IMR-90 (cell line): ENCODE measurements around the gene HPCAL4. TPM values are rescaled to one million over a fixed set of nuclear protein-coding genes. Genes with fewer than 3 reads are reported as not detected.

ENCODE experiments used
- ATAC-seq: fragments of 200-7000 bp; cut with Tn5 transposase; 2 replicates; pipeline ENCODE4 v1.9.1; 2020; ENCODE audit warnings: low read depth, mild to moderate bottlenecking, moderate library complexity
- BruUV-seq: library from RNA; stranded (reverse); fragments of 400-500 nt; replicated peaks from 2 replicates; lab custom pipeline; 2021; lab: Mats Ljungman, UMichigan
- CTCF ChIA-PET: fragments of 300-600 bp; formaldehyde crosslinking; extraction: SDS; loops from one replicate; lab custom pipeline; 2021; ENCODE audit warnings: antibody characterized with exemption; lab: Yijun Ruan, JAX
- POLR2A ChIA-PET: fragments of 300-600 bp; sonication (Branson Sonifier 250); formaldehyde crosslinking; loops from one replicate; lab custom pipeline; 2022; ENCODE audit warnings: antibody characterized with exemption; ENCODE audit not compliant: unreplicated experiment; lab: Charles Lee
- DNase-seq: peaks from one replicate; pipeline ENCODE4 v3.0.0; 2013
- H2AFZ ChIP-seq: replicated peaks from 2 replicates; pipeline ENCODE3; 2013; ENCODE audit warnings: low read length, mild to moderate bottlenecking; ENCODE audit not compliant: poor library complexity
- H2AK5ac ChIP-seq: 2 replicates; pipeline ENCODE4 v1.6.1; 2013; ENCODE audit warnings: low read depth, low read length, inconsistent platforms
- H2AK9ac ChIP-seq: replicated peaks from 2 replicates; pipeline ENCODE3; 2013; ENCODE audit warnings: mild to moderate bottlenecking, low read depth, low read length, moderate library complexity; ENCODE audit not compliant: poor library complexity
- H2BK120ac ChIP-seq: 2 replicates; pipeline ENCODE4 v1.6.1; 2013; ENCODE audit warnings: low read depth, low read length, inconsistent platforms
- H2BK15ac ChIP-seq: 3 replicates; pipeline ENCODE4 v1.6.1; 2013; ENCODE audit warnings: low read depth, low read length, inconsistent platforms
- H2BK20ac ChIP-seq: 2 replicates; pipeline ENCODE4 v1.6.1; 2013; ENCODE audit warnings: low read depth, mild to moderate bottlenecking, inconsistent platforms, low read length, moderate library complexity
- H2BK5ac ChIP-seq: 2 replicates; pipeline ENCODE4 v1.6.1; 2013; ENCODE audit warnings: mild to moderate bottlenecking, low read depth, low read length, inconsistent platforms; ENCODE audit not compliant: poor library complexity, severe bottlenecking
- H3K14ac ChIP-seq: replicated peaks from 2 replicates; pipeline ENCODE4 v1.6.1; 2013; ENCODE audit warnings: low read depth, low read length, inconsistent platforms
- H3K18ac ChIP-seq: 2 replicates; pipeline ENCODE4 v1.6.1; 2013; ENCODE audit warnings: low read depth, low read length, control low read depth
- H3K23ac ChIP-seq: 2 replicates; pipeline ENCODE4 v1.6.1; 2013; ENCODE audit warnings: low read depth, low read length, inconsistent platforms
- H3K27ac ChIP-seq: 2 replicates; pipeline ENCODE4 v1.5.1; 2013; ENCODE audit warnings: mild to moderate bottlenecking, control low read depth, low read length; ENCODE audit not compliant: insufficient read depth
- H3K27me3 ChIP-seq: 2 replicates; pipeline ENCODE4 v1.6.1; 2013; ENCODE audit warnings: low read length; ENCODE audit not compliant: control insufficient read depth, insufficient read depth
- H3K36me3 ChIP-seq: 2 replicates; pipeline ENCODE4 v1.6.1; 2013; ENCODE audit warnings: low read length, mixed read lengths; ENCODE audit not compliant: control insufficient read depth, insufficient read depth
- H3K4ac ChIP-seq: 2 replicates; pipeline ENCODE4 v1.6.1; 2013; ENCODE audit warnings: low read depth, low read length, inconsistent platforms
- H3K4me1 ChIP-seq: 2 replicates; pipeline ENCODE4 v1.6.1; 2013; ENCODE audit warnings: low read length, mixed read lengths; ENCODE audit not compliant: control insufficient read depth, insufficient read depth
- H3K4me2 ChIP-seq: 2 replicates; pipeline ENCODE4 v1.6.1; 2013; ENCODE audit warnings: low read depth, mild to moderate bottlenecking, control low read depth, low read length, moderate library complexity
- H3K4me3 ChIP-seq: 2 replicates; pipeline ENCODE4 v1.5.1; 2013; ENCODE audit warnings: low read depth, mild to moderate bottlenecking, control low read depth, low read length, moderate library complexity; ENCODE audit not compliant: insufficient read depth
- H3K56ac ChIP-seq: 2 replicates; pipeline ENCODE4 v1.6.1; 2013; ENCODE audit warnings: low read length, inconsistent platforms; ENCODE audit not compliant: insufficient read depth; ENCODE audit errors: extremely low read depth
- H3K79me1 ChIP-seq, 2 experiments: 2 replicates each; pipeline ENCODE4 v1.6.1; 2013; ENCODE audit warnings: low read length in 2 of 2, inconsistent platforms in 1 of 2, low read depth in 1 of 2
- H3K9ac ChIP-seq: 2 replicates; pipeline ENCODE4 v1.6.1; 2013; ENCODE audit warnings: low read depth, low read length, control low read depth
- H3K9me1 ChIP-seq: 2 replicates; pipeline ENCODE4 v1.6.1; 2013; ENCODE audit warnings: low read length, inconsistent platforms; ENCODE audit not compliant: insufficient read depth
- H3K9me3 ChIP-seq: 2 replicates; pipeline ENCODE4 v1.6.1; 2013; ENCODE audit warnings: low read length; ENCODE audit not compliant: control insufficient read depth, insufficient read depth
- H4K20me1 ChIP-seq: 2 replicates; pipeline ENCODE4 v1.6.1; 2013; ENCODE audit warnings: low read length, inconsistent platforms; ENCODE audit not compliant: insufficient read depth
- H4K5ac ChIP-seq: 2 replicates; pipeline ENCODE4 v1.6.1; 2013; ENCODE audit warnings: mild to moderate bottlenecking, low read depth, low read length, control low read depth
- H4K8ac ChIP-seq, 2 experiments: 2 replicates each; pipeline ENCODE4 v1.6.1; 2013; ENCODE audit warnings: low read depth in 2 of 2, low read length in 2 of 2, control low read depth in 1 of 2, inconsistent platforms in 1 of 2
- H4K91ac ChIP-seq: 2 replicates; pipeline ENCODE4 v1.6.1; 2013; ENCODE audit warnings: low read depth, low read length, inconsistent platforms; ENCODE audit not compliant: insufficient read depth
- BHLHE40 ChIP-seq: fragments of 150-350 bp; IDR thresholded peaks from 2 replicates; pipeline ENCODE4 v1.6.1; 2016; ENCODE audit warnings: mild to moderate bottlenecking, low read depth, low read length
- ELK1 ChIP-seq: fragments of 150-350 bp; IDR thresholded peaks from 2 replicates; pipeline ENCODE4 v1.6.1; 2016; ENCODE audit warnings: low read depth, mild to moderate bottlenecking, low read length, moderate library complexity, borderline replicate concordance
- MAZ ChIP-seq: IDR thresholded peaks from 2 replicates; pipeline ENCODE4 v1.6.1; 2012; ENCODE audit warnings: low read depth, mild to moderate bottlenecking, low read length, improper control_type of control experiment, moderate library complexity, borderline replicate concordance
- POLR2A ChIP-seq: IDR thresholded peaks from 2 replicates; pipeline ENCODE4 v1.6.1; 2012; ENCODE audit warnings: mild to moderate bottlenecking, low read depth, low read length
- SMC3 ChIP-seq: fragments of 150-350 bp; IDR thresholded peaks from 2 replicates; pipeline ENCODE4 v1.6.1; 2016; ENCODE audit warnings: low read depth, mild to moderate bottlenecking, antibody characterized with exemption, low read length, moderate library complexity
- WGBS, 2 experiments: methylation state at CpG; one replicate each; pipeline versions ENCODE4 v1.1.5 to v1.1.7; 2013; ENCODE audit warnings: missing lambda C conversion rate in 2 of 2; ENCODE audit not compliant: insufficient read length in 1 of 2; ENCODE audit errors: extremely low coverage in 2 of 2; 5-methylcytosine and 5-hydroxymethylcytosine counted together
- dilution Hi-C: fragments of 300-500 bp; cut with HindIII; formaldehyde crosslinking; loops from one replicate; pipeline ENCODE4 v1.14.3; 2018; ENCODE audit warnings: low sequenced_read_pairs; ENCODE audit not compliant: unreplicated experiment
- in situ Hi-C: fragments of 300-500 bp; cut with MboI; formaldehyde crosslinking; loops from 3 replicates; pipeline ENCODE4 v1.14.3; 2019; ENCODE audit warnings: low sequenced_read_pairs, inconsistent platforms, mixed read lengths
- intact Hi-C: fragments of 100-400 bp; cut with micrococcal nuclease; formaldehyde crosslinking; loops from 2 replicates; pipeline ENCODE4 v1.10.0; 2022
- polyA plus RNA-seq, 3 experiments: library from polyadenylated mRNA; depleted of rRNA; stranded (reverse); fragments of >200 nt; gene quantifications; 2 replicates each; pipeline ENCODE4 v1.2.3, GENCODE V29; 2012; ENCODE audit warnings: low replicate concordance in 1 of 3
- total RNA-seq: library from RNA; depleted of rRNA; stranded (reverse); fragments of >200 nt; gene quantifications from 2 replicates; pipeline ENCODE4 v1.2.3, GENCODE V29; 2012

Gene HPCAL4
- total and polyA plus RNA-seq, 2 of the 4 experiments (the other 2 are of a cell fraction) = 0.02 TPM; not detected in 1

GRCh38 chr1:39727932-39728317, 36.7 kb upstream of the HPCAL4 start:
- no peak overlapping the region for H3K23ac ChIP-seq
- H3K14ac ChIP-seq = no peak overlapping the region
- H4K91ac ChIP-seq = no peak overlapping the region
- DNase-seq (no peak), ATAC-seq (no peak)
- no peaks in the 10 kb centered on the region for H3K4me1 ChIP-seq
- no peak overlapping the region for H3K9ac ChIP-seq
- H4K5ac ChIP-seq = no peak overlapping the region
- no peaks in the 10 kb centered on the region for H3K9me3 ChIP-seq
- no peak overlapping the region for H3K18ac ChIP-seq
- H3K4me2 ChIP-seq = no peak overlapping the region
- ChIA-PET POLR2A (no interaction called here), CTCF (no interaction called here)
- H2BK20ac ChIP-seq = no peak overlapping the region
- no peak overlapping the region for H3K4me3 ChIP-seq
- no peak overlapping the region for H3K56ac ChIP-seq
- no peaks in the 10 kb centered on the region for H4K20me1 ChIP-seq
- BruUV-seq = no TSS peak
- intact Hi-C loops = no loop called here
- H3K79me1 ChIP-seq = no peaks in the 10 kb centered on the region
- no peak overlapping the region for H3K4ac ChIP-seq
- H2BK15ac ChIP-seq = no peak overlapping the region
- no peak overlapping the region for H2AFZ ChIP-seq
- H4K8ac ChIP-seq = no peak overlapping the region
- in situ Hi-C loops = no loop called here
- H3K27ac ChIP-seq = no peak overlapping the region
- TF ChIP-seq SMC3 (no peak), POLR2A (no peak), ELK1 (no peak), MAZ (no peak), BHLHE40 (no peak)
- 56% methylated on average over 9 of the region's 14 CpGs; no CpG with 5 or more reads in 1 of the 2 experiments for WGBS, 2 experiments
- H2BK120ac ChIP-seq = no peak overlapping the region
- no peaks in the 10 kb centered on the region for H3K9me1 ChIP-seq
- H3K27me3 ChIP-seq = peaks cover 54% of the 10 kb centered on the region
- no peak overlapping the region for H2AK9ac ChIP-seq
- no peak overlapping the region for H2AK5ac ChIP-seq
- dilution Hi-C loops = no loop called here
- H3K36me3 ChIP-seq = no peaks in the 10 kb centered on the region
- H2BK5ac ChIP-seq = no peak overlapping the region
